GM23338 (cell line): ENCODE results near the gene MTNR1B. TPM values are rescaled to one million over a fixed set of nuclear protein-coding genes. Genes with fewer than 3 reads are reported as not detected.

ENCODE experiments used
- ATAC-seq: fragments of 200-7000 bp; cut with Tn5 transposase; 3 replicates; pipeline ENCODE4 v1.9.1; 2020
- DNase-seq: peaks from one replicate; pipeline ENCODE4 v3.0.0-alpha.2; 2015; ENCODE audit warnings: low spot score
- H2AFZ ChIP-seq: fragments of 200-600 bp; sonication (generic); 2 replicates; pipeline ENCODE4 v1.8.0; 2016; ENCODE audit warnings: antibody characterized with exemption, mild to moderate bottlenecking, moderate library complexity
- H3F3A ChIP-seq: fragments of 200-600 bp; sonication (generic); replicated peaks from 2 replicates; pipeline ENCODE4 v1.8.0; 2017; ENCODE audit warnings: antibody characterized with exemption, mixed run types, low read depth
- H3K27ac ChIP-seq: fragments of 200-600 bp; sonication (generic); 2 replicates; pipeline ENCODE4 v1.6.1; 2016; ENCODE audit warnings: low read depth
- H3K27me3 ChIP-seq: fragments of 200-600 bp; sonication (generic); 2 replicates; pipeline ENCODE4 v1.8.0; 2016; ENCODE audit warnings: mild to moderate bottlenecking, mixed run types, moderate library complexity; ENCODE audit not compliant: insufficient read depth
- H3K36me3 ChIP-seq: fragments of 200-600 bp; sonication (generic); 2 replicates; pipeline ENCODE4 v1.8.0; 2016; ENCODE audit warnings: mild to moderate bottlenecking; ENCODE audit not compliant: insufficient read depth
- H3K4me1 ChIP-seq: fragments of 200-600 bp; sonication (generic); 2 replicates; pipeline ENCODE4 v1.8.0; 2016; ENCODE audit warnings: mild to moderate bottlenecking, moderate library complexity; ENCODE audit not compliant: insufficient read depth
- H3K4me2 ChIP-seq: fragments of 200-600 bp; sonication (generic); 2 replicates; pipeline ENCODE4 v1.7.1; 2017; ENCODE audit warnings: mixed run types
- H3K4me3 ChIP-seq: fragments of 200-600 bp; sonication (generic); 2 replicates; pipeline ENCODE4 v1.6.1; 2016; ENCODE audit warnings: mixed run types
- H3K79me2 ChIP-seq: fragments of 200-600 bp; sonication (generic); replicated peaks from 2 replicates; pipeline ENCODE4 v1.8.0; 2017; ENCODE audit warnings: mild to moderate bottlenecking; ENCODE audit not compliant: insufficient read depth
- H3K9me2 ChIP-seq: fragments of 200-600 bp; sonication (generic); 2 replicates; pipeline ENCODE4 v1.8.0; 2017; ENCODE audit not compliant: insufficient read depth
- H4K20me1 ChIP-seq: fragments of 200-600 bp; sonication (generic); replicated peaks from 2 replicates; pipeline ENCODE4 v1.8.0; 2017; ENCODE audit warnings: mild to moderate bottlenecking; ENCODE audit not compliant: insufficient read depth
- H3K27ac Mint-ChIP-seq: 2 replicates; pipeline ENCODE4 v1.8.0; 2020; ENCODE audit warnings: inconsistent platforms, mild to moderate bottlenecking, moderate library complexity, mixed read lengths
- H3K27me3 Mint-ChIP-seq: 3 replicates; pipeline ENCODE4 v1.8.0; 2022; ENCODE audit warnings: low read depth, mild to moderate bottlenecking, moderate library complexity, mixed read lengths, inconsistent platforms; ENCODE audit not compliant: insufficient read depth, poor library complexity
- H3K36me3 Mint-ChIP-seq: 3 replicates; pipeline ENCODE4 v1.8.0; 2021; ENCODE audit warnings: low read depth, mild to moderate bottlenecking, inconsistent platforms, moderate library complexity, mixed read lengths
- H3K4me1 Mint-ChIP-seq: 3 replicates; pipeline ENCODE4 v1.8.0; 2020; ENCODE audit warnings: mild to moderate bottlenecking, inconsistent platforms, mixed read lengths
- H3K4me3 Mint-ChIP-seq: 3 replicates; pipeline ENCODE4 v1.8.0; 2021; ENCODE audit warnings: moderate library complexity, mild to moderate bottlenecking, inconsistent platforms, mixed read lengths
- H3K9me3 Mint-ChIP-seq: 3 replicates; pipeline ENCODE4 v1.8.0; 2020; ENCODE audit warnings: moderate library complexity, mild to moderate bottlenecking, inconsistent platforms, mixed read lengths
- CREB1 ChIP-seq: fragments of 250-450 bp; sonication (Bioruptor Pico); IDR thresholded peaks from 2 replicates; pipeline ENCODE4 v1.5.0; 2020; ENCODE audit warnings: low read depth, mild to moderate bottlenecking, moderate library complexity
- EZH2 ChIP-seq: fragments of 200-600 bp; sonication (generic); IDR thresholded peaks from one replicate; pipeline ENCODE4 v1.8.0; 2017; ENCODE audit warnings: antibody characterized with exemption, mild to moderate bottlenecking, low read depth; ENCODE audit not compliant: unreplicated experiment
- EZH2phosphoT487 ChIP-seq: fragments of 200-600 bp; sonication (generic); IDR thresholded peaks from one replicate; pipeline ENCODE4 v1.8.1; 2018; ENCODE audit warnings: antibody characterized with exemption; ENCODE audit not compliant: unreplicated experiment
- NANOG ChIP-seq: IDR thresholded peaks from 2 replicates; pipeline ENCODE4 v1.6.1; 2016; ENCODE audit warnings: antibody characterized with exemption, borderline replicate concordance
- POLR2AphosphoS5 ChIP-seq: IDR thresholded peaks from 2 replicates; pipeline ENCODE4 v1.6.1; 2016; ENCODE audit warnings: antibody characterized with exemption, low read depth
- STAT1 ChIP-seq: IDR thresholded peaks from one replicate; pipeline ENCODE4 v1.6.1; 2016; ENCODE audit warnings: antibody characterized with exemption; ENCODE audit not compliant: unreplicated experiment
- ZNF114 ChIP-seq: fragments of 250-450 bp; sonication (Bioruptor Pico); IDR thresholded peaks from 2 replicates; pipeline ENCODE4 v1.5.0; 2020; ENCODE audit warnings: mild to moderate bottlenecking, moderate library complexity
- ZNF331 ChIP-seq: fragments of 250-450 bp; sonication (Bioruptor Pico); IDR thresholded peaks from 2 replicates; pipeline ENCODE4 v1.5.0; 2020; ENCODE audit warnings: low read depth, mild to moderate bottlenecking, moderate library complexity
- polyA plus RNA-seq: library from polyadenylated mRNA; unstranded; fragments of >200 nt; fragmentation: Nextera tagmentation; extraction: Ambion mirVana; gene quantifications from 2 replicates; pipeline ENCODE4 v1.2.1, GENCODE V29; 2016
- total RNA-seq: library from RNA; depleted of rRNA; stranded (reverse); fragments of >200 nt; shearing (Covaris generic); gene quantifications from 2 replicates; pipeline ENCODE4 v1.2.3, GENCODE V29; 2014
- TF ChIP-seq, protein P1 (sequence below), 2 experiments: fragments of 200-600 bp in 1 of 2; sonication (generic) in 1 of 2; conservative IDR thresholded peaks; 2 replicates each; pipeline versions ENCODE4 v1.5.1 to v1.6.1; 2016 to 2017; ENCODE audit warnings: antibody characterized with exemption in 2 of 2, low read depth in 2 of 2, mild to moderate bottlenecking in 2 of 2, moderate library complexity in 1 of 2
- TF ChIP-seq, protein P2 (sequence below): IDR thresholded peaks from one replicate; pipeline ENCODE4 v1.6.1; 2018; ENCODE audit warnings: antibody characterized with exemption; ENCODE audit not compliant: unreplicated experiment
- TF ChIP-seq, protein P3 (sequence below): IDR thresholded peaks from 2 replicates; pipeline ENCODE4 v1.6.1; 2016; ENCODE audit warnings: antibody characterized with exemption

The MTNR1B gene
- total and polyA plus RNA-seq, 2 experiments from 2014 or later, result not detected

DNA sequence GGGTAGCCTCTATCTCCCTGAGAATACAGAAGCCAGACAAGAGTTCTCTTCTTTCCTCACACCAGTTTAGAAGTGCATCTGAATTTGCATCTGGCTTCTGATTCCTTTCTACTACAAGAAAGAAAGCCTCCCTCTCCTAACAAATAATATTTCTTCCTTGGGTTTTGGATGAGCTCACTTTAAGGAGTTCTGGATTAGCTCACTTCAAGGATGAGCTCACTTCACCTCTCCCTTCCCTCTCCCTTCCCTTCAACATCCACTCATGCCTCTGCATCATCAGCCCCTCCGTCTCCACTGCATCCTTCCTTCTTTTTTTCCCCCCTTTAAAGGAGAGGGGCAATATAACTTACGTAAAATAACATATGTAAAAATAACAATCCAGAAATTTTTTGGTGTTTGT, 1.6 kb upstream of the MTNR1B start:
- Histone ChIP-seq H3F3A (no peaks in the 10 kb centered on the region), H3K4me3 (no peak overlapping the region), H3K27me3 (peaks cover 45% of the 10 kb centered on the region), H3K36me3 (no peaks in the 10 kb centered on the region), H3K27ac (no peak overlapping the region), H3K79me2 (no peaks in the 10 kb centered on the region), H2AFZ (no peak overlapping the region), H3K4me1 (peaks cover 8% of the 10 kb centered on the region), H3K4me2 (no peak overlapping the region), H4K20me1 (no peaks in the 10 kb centered on the region), H3K9me2 (no peaks in the 10 kb centered on the region)
- ATAC-seq (no peak), DNase-seq (no peak)
- Mint-ChIP-seq H3K9me3 (no peaks in the 10 kb centered on the region; the same call in 2 of the 3 replicates), H3K4me1 (peaks cover 8% of the 10 kb centered on the region; the same call in 2 of the 3 replicates), H3K4me3 (no peak overlapping the region), H3K27me3 (peaks cover 31% of the 10 kb centered on the region), H3K36me3 (no peaks in the 10 kb centered on the region), H3K27ac (no peak overlapping the region)
- TF ChIP-seq, protein P1, sequence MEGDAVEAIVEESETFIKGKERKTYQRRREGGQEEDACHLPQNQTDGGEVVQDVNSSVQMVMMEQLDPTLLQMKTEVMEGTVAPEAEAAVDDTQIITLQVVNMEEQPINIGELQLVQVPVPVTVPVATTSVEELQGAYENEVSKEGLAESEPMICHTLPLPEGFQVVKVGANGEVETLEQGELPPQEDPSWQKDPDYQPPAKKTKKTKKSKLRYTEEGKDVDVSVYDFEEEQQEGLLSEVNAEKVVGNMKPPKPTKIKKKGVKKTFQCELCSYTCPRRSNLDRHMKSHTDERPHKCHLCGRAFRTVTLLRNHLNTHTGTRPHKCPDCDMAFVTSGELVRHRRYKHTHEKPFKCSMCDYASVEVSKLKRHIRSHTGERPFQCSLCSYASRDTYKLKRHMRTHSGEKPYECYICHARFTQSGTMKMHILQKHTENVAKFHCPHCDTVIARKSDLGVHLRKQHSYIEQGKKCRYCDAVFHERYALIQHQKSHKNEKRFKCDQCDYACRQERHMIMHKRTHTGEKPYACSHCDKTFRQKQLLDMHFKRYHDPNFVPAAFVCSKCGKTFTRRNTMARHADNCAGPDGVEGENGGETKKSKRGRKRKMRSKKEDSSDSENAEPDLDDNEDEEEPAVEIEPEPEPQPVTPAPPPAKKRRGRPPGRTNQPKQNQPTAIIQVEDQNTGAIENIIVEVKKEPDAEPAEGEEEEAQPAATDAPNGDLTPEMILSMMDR (conservative IDR thresholded peaks at IDR 0.05; ENCODE audit: low read depth in 2 of 2), result no peak
- TF ChIP-seq CREB1 (CRISPR knock-in tag) (no peak), POLR2AphosphoS5 (no peak), NANOG (no peak), EZH2phosphoT487 (no peak), STAT1 (no peak), ZNF114 (CRISPR knock-in tag) (no peak)
- TF ChIP-seq, protein P2, sequence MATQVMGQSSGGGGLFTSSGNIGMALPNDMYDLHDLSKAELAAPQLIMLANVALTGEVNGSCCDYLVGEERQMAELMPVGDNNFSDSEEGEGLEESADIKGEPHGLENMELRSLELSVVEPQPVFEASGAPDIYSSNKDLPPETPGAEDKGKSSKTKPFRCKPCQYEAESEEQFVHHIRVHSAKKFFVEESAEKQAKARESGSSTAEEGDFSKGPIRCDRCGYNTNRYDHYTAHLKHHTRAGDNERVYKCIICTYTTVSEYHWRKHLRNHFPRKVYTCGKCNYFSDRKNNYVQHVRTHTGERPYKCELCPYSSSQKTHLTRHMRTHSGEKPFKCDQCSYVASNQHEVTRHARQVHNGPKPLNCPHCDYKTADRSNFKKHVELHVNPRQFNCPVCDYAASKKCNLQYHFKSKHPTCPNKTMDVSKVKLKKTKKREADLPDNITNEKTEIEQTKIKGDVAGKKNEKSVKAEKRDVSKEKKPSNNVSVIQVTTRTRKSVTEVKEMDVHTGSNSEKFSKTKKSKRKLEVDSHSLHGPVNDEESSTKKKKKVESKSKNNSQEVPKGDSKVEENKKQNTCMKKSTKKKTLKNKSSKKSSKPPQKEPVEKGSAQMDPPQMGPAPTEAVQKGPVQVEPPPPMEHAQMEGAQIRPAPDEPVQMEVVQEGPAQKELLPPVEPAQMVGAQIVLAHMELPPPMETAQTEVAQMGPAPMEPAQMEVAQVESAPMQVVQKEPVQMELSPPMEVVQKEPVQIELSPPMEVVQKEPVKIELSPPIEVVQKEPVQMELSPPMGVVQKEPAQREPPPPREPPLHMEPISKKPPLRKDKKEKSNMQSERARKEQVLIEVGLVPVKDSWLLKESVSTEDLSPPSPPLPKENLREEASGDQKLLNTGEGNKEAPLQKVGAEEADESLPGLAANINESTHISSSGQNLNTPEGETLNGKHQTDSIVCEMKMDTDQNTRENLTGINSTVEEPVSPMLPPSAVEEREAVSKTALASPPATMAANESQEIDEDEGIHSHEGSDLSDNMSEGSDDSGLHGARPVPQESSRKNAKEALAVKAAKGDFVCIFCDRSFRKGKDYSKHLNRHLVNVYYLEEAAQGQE, result no peak

DNA sequence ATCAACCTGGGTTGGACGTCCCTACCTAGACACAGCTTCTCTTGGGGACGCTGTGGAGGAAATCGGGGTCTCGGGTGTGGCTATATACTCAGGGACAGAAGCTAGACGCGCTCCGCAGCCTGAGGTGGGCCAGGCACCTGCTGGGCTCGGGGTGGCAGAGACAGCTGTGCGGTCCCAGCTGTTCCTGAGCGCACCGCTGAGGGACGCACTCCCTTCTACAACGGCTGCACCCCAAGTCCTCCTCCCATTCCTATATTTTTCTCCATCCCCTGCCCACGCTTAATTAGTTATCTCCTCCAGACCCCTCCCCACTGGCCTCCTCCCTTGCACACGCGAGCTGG, 188 bp upstream of the MTNR1B start:
- Mint-ChIP-seq H3K9me3 (no peaks in the 10 kb centered on the region; the same call in 1 of the 3 replicates), H3K4me3 (peak overlapping the region; percentile 79), H3K27ac (no peak overlapping the region), H3K27me3 (peaks cover 32% of the 10 kb centered on the region), H3K36me3 (no peaks in the 10 kb centered on the region), H3K4me1 (peaks cover 3% of the 10 kb centered on the region; the same call in 1 of the 3 replicates)
- Histone ChIP-seq H3K27ac (no peak overlapping the region), H3K9me2 (no peaks in the 10 kb centered on the region), H4K20me1 (no peaks in the 10 kb centered on the region), H2AFZ (peak overlapping the region; percentile 99), H3K4me2 (peak overlapping the region; percentile 93), H3K27me3 (peaks cover 45% of the 10 kb centered on the region), H3K79me2 (no peaks in the 10 kb centered on the region), H3K36me3 (no peaks in the 10 kb centered on the region), H3K4me1 (peaks cover 8% of the 10 kb centered on the region; the same call in 1 of the 2 replicates), H3K4me3 (peak overlapping the region; percentile 74), H3F3A (no peaks in the 10 kb centered on the region)
- peak; percentile 44 for TF ChIP-seq EZH2
- TF ChIP-seq EZH2phosphoT487, result no peak
- TF ChIP-seq, protein P3, sequence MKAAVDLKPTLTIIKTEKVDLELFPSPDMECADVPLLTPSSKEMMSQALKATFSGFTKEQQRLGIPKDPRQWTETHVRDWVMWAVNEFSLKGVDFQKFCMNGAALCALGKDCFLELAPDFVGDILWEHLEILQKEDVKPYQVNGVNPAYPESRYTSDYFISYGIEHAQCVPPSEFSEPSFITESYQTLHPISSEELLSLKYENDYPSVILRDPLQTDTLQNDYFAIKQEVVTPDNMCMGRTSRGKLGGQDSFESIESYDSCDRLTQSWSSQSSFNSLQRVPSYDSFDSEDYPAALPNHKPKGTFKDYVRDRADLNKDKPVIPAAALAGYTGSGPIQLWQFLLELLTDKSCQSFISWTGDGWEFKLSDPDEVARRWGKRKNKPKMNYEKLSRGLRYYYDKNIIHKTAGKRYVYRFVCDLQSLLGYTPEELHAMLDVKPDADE, result no peak
- TF ChIP-seq ZNF331 (CRISPR knock-in tag), result no peak
- TF ChIP-seq, protein P1 (conservative IDR thresholded peaks at IDR 0.05; ENCODE audit: low read depth in 2 of 2), result peak; percentile 27 to 43
- no peak for TF ChIP-seq STAT1
- no peak for TF ChIP-seq CREB1 (CRISPR knock-in tag)
- no peak for TF ChIP-seq POLR2AphosphoS5
- DNase-seq (peak; percentile 50), ATAC-seq (peak; percentile 86)
